ENCODE data around the gene GPC5.

Gene GPC5

GRCh38 chr13:92913840-92914239 lies 1515.4 kb downstream of the GPC5 start:
- FAIRE-seq = no peak
- no peak for DNase-seq (ENCODE audit: insufficient read length, low spot score)
- TF ChIP-seq CTCF (IDR thresholded peaks at IDR 0.05; ENCODE audit: insufficient read depth, missing control alignments) = no peak

All from D721Med (cell line).